Fibroblast of the aortic adventitia (primary cell): ENCODE measurements around the gene RASIP1. TPM values are rescaled to one million over a fixed set of nuclear protein-coding genes. Genes with fewer than 3 reads are reported as not detected.
"Not testable (repeated sequence)": the region's sequence is repeated elsewhere in the genome, so short reads cannot be mapped to it uniquely, and the experiment has no call there.

ENCODE experiments used
- DNase-seq: peaks from one replicate; pipeline ENCODE4 v3.0.0-alpha.2; 2010; ENCODE audit warnings: low read depth
- H3K4me3 ChIP-seq: 2 replicates; pipeline ENCODE4 v1.5.1; 2011; ENCODE audit warnings: low read depth, mild to moderate bottlenecking, control low read depth, low read length, moderate library complexity
- total RNA-seq: library from RNA; depleted of rRNA; stranded (reverse); fragments of >200 nt; gene quantifications from 2 replicates; pipeline ENCODE4 v1.2.3, GENCODE V29; 2012; ENCODE audit warnings: low replicate concordance
- TF ChIP-seq, protein P1 (sequence below): IDR thresholded peaks from 2 replicates; pipeline ENCODE4 v1.5.1; 2011; ENCODE audit warnings: mild to moderate bottlenecking, low read length, control low read depth, inconsistent platforms; ENCODE audit not compliant: insufficient read depth

RASIP1 gene
- total RNA-seq, 1 donor: 0.45 TPM

- DNase-seq: no peak
- TF ChIP-seq, protein P1, sequence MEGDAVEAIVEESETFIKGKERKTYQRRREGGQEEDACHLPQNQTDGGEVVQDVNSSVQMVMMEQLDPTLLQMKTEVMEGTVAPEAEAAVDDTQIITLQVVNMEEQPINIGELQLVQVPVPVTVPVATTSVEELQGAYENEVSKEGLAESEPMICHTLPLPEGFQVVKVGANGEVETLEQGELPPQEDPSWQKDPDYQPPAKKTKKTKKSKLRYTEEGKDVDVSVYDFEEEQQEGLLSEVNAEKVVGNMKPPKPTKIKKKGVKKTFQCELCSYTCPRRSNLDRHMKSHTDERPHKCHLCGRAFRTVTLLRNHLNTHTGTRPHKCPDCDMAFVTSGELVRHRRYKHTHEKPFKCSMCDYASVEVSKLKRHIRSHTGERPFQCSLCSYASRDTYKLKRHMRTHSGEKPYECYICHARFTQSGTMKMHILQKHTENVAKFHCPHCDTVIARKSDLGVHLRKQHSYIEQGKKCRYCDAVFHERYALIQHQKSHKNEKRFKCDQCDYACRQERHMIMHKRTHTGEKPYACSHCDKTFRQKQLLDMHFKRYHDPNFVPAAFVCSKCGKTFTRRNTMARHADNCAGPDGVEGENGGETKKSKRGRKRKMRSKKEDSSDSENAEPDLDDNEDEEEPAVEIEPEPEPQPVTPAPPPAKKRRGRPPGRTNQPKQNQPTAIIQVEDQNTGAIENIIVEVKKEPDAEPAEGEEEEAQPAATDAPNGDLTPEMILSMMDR: no peak
These were observed 37.7 kb downstream of the RASIP1 start for GRCh38 chr19:48702701-48703100.

GRCh38 chr19:48698046-48698445 lies 42.4 kb downstream of the RASIP1 start:
- DNase-seq: peak; percentile 78

More at GRCh38 chr19:48702701-48703100, 37.7 kb downstream of the RASIP1 start:
- no peak overlapping the region for H3K4me3 ChIP-seq

DNA sequence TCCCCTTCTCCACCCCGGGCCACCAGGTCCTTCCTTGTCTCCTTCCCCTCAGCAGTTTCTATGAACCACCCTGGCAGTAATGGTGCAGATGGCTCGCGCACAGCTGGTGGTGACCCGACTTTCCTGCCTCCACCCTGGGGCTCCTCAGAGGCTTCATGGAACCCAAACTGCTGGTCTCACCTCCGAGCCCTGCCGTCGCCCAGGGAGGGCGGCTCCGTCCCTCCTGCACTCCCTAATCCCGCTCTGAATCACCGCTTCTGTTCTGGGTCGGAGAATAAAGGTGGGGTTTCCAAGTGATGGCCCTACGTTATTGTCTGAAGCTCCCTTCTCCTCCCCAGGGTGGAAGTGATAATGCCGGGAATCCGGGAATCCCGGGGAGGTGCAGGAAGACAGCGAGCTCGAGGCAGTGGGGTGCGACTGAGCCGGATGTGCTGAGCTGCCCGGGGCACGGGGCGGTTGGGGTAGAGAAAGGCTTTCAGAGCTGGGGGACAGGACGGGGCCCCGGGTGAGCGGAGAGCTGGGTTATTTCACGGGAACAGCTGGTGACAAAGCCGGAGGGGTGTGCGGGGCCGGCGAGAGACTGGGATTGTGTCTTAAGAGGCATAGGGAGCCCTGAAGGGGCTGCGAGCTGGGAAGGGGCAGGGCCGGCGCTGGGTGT lies 43.9 kb downstream of the RASIP1 start:
- no peak for DNase-seq
- H3K4me3 ChIP-seq: no peak overlapping the region
- TF ChIP-seq, protein P1: no peak

More at GRCh38 chr19:48698046-48698445, 42.4 kb downstream of the RASIP1 start:
- no peak overlapping the region for H3K4me3 ChIP-seq
- TF ChIP-seq, protein P1: no peak

DNA sequence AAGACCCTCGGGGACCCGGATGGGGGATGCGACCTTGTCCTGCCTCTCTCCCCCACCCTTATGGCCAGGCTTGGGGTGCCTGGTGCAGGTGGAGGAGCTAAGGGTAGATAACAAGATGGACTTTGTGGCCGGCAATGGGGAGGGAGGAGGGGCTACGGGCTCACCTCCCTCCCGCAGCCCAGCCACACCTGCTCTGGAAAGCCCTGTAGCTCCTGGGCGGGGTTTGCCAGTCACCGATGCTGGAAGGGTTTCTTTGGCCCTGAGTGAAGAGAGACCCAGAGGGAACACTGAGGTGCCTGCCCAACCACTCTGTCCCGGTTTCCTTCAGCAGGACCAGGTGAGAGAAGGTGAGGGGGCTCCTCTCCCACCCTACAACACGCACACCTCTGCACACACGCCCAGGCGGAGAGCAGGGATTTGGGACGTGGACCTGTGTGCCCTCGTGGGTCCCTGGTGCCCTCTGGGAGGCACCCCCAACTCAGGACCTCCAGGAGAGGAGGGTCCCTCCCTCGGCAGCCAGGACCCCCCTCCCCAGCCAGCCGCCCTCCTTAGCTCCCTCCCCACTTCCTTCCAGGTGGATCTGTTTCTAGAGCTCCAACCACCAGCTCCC lies 44.6 kb downstream of the RASIP1 start, which contains the start of gene FUT2:
FUT2 (plus strand) TSS at position 229 of the 610 bp plus-strand sequence. CDS start 6,986 bp downstream, outside the sequence.
- no peak within 1 kb of the TSS for H3K4me3 ChIP-seq
- no peak for DNase-seq
- TF ChIP-seq, protein P1: no peak

DNA sequence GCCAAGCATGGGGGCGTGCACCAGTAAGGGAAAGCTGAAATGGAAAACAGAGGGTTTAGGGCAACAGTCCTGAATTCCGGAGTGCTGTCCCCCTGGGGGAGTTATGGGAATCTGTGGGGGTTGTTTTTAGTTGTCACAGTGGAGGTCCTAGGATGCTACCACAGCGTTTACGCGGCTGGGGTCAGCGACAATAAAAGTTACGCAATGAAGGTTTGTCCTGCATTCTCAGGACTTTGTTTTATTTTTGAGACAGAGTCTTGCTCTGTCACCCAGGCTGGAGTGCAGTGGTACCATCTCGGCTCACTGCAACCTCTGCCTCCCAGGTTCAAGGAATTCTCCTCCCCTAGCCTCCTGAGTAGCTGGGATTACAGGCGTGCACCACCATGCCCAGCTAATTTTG lies 46.8 kb downstream of the RASIP1 start:
- not testable (repeated sequence) for DNase-seq, H3K4me3 ChIP-seq

DNA sequence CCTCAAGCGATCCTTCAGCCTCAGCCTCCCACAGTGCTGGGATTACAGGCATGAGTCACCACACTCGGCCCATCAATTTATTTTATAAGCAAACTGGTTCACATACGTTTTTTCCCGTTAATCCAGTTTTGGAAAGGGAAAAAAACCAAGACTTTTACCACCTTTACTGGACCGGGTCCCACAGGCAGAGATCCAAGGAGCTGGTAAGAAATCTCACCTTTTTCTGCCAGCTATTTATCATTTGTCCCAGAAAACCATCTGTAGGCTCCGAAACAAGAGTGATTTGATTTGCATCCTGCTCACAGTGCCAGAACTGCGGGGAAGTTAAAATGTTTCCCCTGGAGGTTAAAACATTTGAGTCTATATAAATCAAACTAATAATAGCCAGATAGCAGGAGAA lies 51.0 kb downstream of the RASIP1 start:
- no peak for DNase-seq
- TF ChIP-seq, protein P1: no peak
- H3K4me3 ChIP-seq: no peak overlapping the region

DNA sequence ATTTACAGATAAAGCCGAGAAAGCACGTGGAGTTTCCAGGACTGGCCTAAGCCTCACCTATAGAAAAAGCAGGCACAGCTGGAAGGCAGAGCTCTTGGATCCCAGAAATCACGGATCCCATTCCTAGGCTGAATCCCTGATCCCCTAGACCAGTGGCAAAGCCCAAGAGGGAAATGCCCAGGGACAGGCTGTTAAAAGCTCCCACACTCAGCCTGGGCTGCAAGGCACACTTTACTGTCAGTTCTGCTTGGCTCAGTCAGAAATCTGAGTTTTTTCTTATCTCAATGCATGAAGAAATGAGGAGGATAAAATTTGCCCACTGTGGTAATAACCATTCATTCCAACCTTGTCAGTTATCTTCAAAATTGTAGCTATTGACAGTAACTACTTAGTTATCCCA lies 52.6 kb downstream of the RASIP1 start:
- TF ChIP-seq, protein P1: no peak
- no peak overlapping the region for H3K4me3 ChIP-seq
- DNase-seq: no peak

GRCh38 chr19:48686637-48687036 lies 53.8 kb downstream of the RASIP1 start:
- not testable (repeated sequence) for DNase-seq, H3K4me3 ChIP-seq
